ENCODE data around the gene SRD5A2.

DNA sequence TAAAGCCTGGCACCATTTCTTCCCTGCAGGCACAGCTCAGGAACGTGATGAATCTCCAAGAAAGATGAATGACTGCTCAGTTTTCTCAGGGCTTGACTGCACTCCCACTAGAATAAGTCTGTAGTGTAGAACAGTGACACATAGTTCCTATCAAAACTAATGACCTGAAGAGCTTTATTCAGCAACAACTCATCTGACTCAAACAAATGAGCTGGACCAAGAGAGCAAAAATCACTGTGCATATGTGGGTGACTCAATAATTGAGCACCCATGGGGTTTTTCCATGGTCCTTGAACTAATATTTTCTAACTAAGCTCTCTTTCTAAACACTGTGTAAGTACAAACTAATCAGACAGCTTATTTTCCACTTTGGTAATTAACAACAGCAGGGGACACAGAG lies 105.0 kb downstream of the SRD5A2 start:
- TF ChIP-seq, protein P1, sequence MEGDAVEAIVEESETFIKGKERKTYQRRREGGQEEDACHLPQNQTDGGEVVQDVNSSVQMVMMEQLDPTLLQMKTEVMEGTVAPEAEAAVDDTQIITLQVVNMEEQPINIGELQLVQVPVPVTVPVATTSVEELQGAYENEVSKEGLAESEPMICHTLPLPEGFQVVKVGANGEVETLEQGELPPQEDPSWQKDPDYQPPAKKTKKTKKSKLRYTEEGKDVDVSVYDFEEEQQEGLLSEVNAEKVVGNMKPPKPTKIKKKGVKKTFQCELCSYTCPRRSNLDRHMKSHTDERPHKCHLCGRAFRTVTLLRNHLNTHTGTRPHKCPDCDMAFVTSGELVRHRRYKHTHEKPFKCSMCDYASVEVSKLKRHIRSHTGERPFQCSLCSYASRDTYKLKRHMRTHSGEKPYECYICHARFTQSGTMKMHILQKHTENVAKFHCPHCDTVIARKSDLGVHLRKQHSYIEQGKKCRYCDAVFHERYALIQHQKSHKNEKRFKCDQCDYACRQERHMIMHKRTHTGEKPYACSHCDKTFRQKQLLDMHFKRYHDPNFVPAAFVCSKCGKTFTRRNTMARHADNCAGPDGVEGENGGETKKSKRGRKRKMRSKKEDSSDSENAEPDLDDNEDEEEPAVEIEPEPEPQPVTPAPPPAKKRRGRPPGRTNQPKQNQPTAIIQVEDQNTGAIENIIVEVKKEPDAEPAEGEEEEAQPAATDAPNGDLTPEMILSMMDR (IDR thresholded peaks at IDR 0.05), result no peak
- TF ChIP-seq EZH2 (IDR thresholded peaks at IDR 0.05; ENCODE audit: borderline replicate concordance, insufficient read depth, low read depth, low read length, poor library complexity, severe bottlenecking), result no peak
